Choroid plexus epithelial cell (primary cell): ENCODE data around the gene SNRPD2.
A peak's percentile ranks its signal among the peaks of the same experiment; 100 is the strongest.

ENCODE experiments used
- DNase-seq: peaks from one replicate; pipeline ENCODE4 v3.0.0-alpha.2; 2010; ENCODE audit warnings: low read depth
- H3K4me3 ChIP-seq: 2 replicates; pipeline ENCODE4 v1.5.1; 2011; ENCODE audit warnings: low read depth, mild to moderate bottlenecking, control low read depth, low read length, moderate library complexity
- CTCF ChIP-seq: conservative IDR thresholded peaks from 2 replicates; pipeline ENCODE4 v1.5.1; 2011; ENCODE audit warnings: low read depth, mild to moderate bottlenecking, control low read depth, inconsistent platforms, low read length, moderate library complexity

The SNRPD2 gene

GRCh38 chr19:45676851-45677263, 14.9 kb downstream of the SNRPD2 start:
- DNase-seq, result no peak
- H3K4me3 ChIP-seq, result peak overlapping the region; percentile 51
- no peak for TF ChIP-seq CTCF

GRCh38 chr19:45674946-45675345, 16.8 kb downstream of the SNRPD2 start:
- no peak overlapping the region for H3K4me3 ChIP-seq
- no peak for DNase-seq
- no peak for TF ChIP-seq CTCF

GRCh38 chr19:45670670-45671453, 20.9 kb downstream of the SNRPD2 start:
- TF ChIP-seq CTCF, result no peak
- DNase-seq, result peak; percentile 86
- peak overlapping the region; percentile 30 for H3K4me3 ChIP-seq

- peak overlapping the region; percentile 45 for H3K4me3 ChIP-seq
- TF ChIP-seq CTCF, result no peak
- no peak for DNase-seq
Measured at GRCh38 chr19:45668342-45668871, 23.3 kb downstream of the SNRPD2 start.

- DNase-seq, result no peak
- TF ChIP-seq CTCF, result no peak
- peak within 1 kb of the TSS; percentile 45 for H3K4me3 ChIP-seq
Measured at GRCh38 chr19:45667620-45668341, 24.0 kb downstream of the SNRPD2 start, which contains the start of gene GIPR. Gene GIPR (plus strand): TSS chr19:45668221. CDS start chr19:45669521, 1,300 bp downstream.

- no peak for TF ChIP-seq CTCF
- no peak for DNase-seq
- H3K4me3 ChIP-seq, result no peak overlapping the region
Measured at GRCh38 chr19:45664575-45664974, 27.2 kb downstream of the SNRPD2 start.
